SK-N-MC (cell line): ENCODE data around the gene CAMSAP1.

Experiments
- EZH2 ChIP-seq: fragments of 200-600 bp; sonication (generic); IDR thresholded peaks from one replicate; pipeline ENCODE4 v1.6.1; 2017; ENCODE audit warnings: antibody characterized with exemption
- POLR2AphosphoS5 ChIP-seq: IDR thresholded peaks from 2 replicates; pipeline ENCODE4 v1.6.1; 2012; ENCODE audit warnings: mild to moderate bottlenecking, low read depth, low read length, borderline replicate concordance

DNA sequence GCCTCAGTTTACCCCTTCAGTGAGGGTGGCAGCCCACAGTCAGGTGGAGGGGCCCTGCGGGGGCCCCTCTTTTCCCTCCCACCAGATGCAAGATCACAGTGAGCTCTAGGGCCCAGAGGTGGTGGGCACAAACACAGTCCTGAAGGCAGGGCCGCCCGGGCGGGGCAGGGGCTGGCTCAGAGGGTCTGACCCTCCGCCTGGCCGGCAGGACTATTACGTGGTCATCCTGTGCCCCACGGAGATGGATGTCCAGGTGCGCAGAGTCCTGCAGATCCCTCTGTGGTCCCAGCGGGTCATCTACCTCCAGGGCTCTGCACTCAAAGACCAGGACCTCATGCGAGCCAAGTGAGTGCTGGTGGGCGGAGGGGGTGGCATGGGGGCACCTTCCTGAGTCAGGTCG, 141.9 kb downstream of the CAMSAP1 start:
- TF ChIP-seq POLR2AphosphoS5 (no peak), EZH2 (no peak)
